Measurements from ENCODE around the gene TPD52L1. TPM values are rescaled to one million over a fixed set of nuclear protein-coding genes. Genes with fewer than 3 reads are reported as not detected.

Gene TPD52L1
- total and polyA plus RNA-seq, 2 of the 4 experiments (the other 2 are of a cell fraction) = 10.2 to 13.5 TPM

DNA sequence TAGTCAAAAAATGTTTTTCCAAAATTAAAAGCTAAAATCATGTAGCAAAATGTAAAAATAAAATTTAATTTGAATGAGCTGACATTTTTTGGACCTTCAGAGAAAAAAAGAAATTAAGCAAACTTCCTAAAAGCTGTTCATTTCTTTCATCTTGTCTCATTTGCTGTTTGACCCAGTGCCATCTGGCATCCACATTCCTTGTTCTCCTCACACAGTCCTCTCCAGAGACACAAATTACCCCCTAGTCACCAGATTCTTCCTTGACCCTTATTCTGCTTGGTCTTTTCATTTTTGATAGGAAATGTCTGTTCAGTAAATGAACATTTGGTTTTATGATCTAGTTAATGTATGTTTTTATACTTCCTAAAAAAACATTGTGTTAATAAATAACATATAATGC, 93.0 kb downstream of the TPD52L1 start:
- POLR2A ChIA-PET (ENCODE audit: unreplicated experiment) = no interaction called here
- dilution Hi-C loops (cut with HindIII; ENCODE audit: low sequenced_read_pairs, unreplicated experiment) = no loop called here

More for the DNA sequence above, 93.0 kb downstream of the TPD52L1 start:
- no peak for TF ChIP-seq NFE2L2 (IDR thresholded peaks at IDR 0.05; ENCODE audit: low read depth, low read length)
- TF ChIP-seq, protein P1, sequence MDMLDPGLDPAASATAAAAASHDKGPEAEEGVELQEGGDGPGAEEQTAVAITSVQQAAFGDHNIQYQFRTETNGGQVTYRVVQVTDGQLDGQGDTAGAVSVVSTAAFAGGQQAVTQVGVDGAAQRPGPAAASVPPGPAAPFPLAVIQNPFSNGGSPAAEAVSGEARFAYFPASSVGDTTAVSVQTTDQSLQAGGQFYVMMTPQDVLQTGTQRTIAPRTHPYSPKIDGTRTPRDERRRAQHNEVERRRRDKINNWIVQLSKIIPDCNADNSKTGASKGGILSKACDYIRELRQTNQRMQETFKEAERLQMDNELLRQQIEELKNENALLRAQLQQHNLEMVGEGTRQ (IDR thresholded peaks at IDR 0.05; ENCODE audit: low read depth, low read length) = no peak
- TF ChIP-seq, protein P2, sequence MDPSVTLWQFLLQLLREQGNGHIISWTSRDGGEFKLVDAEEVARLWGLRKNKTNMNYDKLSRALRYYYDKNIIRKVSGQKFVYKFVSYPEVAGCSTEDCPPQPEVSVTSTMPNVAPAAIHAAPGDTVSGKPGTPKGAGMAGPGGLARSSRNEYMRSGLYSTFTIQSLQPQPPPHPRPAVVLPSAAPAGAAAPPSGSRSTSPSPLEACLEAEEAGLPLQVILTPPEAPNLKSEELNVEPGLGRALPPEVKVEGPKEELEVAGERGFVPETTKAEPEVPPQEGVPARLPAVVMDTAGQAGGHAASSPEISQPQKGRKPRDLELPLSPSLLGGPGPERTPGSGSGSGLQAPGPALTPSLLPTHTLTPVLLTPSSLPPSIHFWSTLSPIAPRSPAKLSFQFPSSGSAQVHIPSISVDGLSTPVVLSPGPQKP (IDR thresholded peaks at IDR 0.05; ENCODE audit: borderline replicate concordance, low read depth, low read length) = no peak
- no peak for TF ChIP-seq RAD21 (IDR thresholded peaks at IDR 0.05; ENCODE audit: low read length)
- no peak for TF ChIP-seq SMC3 (IDR thresholded peaks at IDR 0.05; ENCODE audit: low read depth, low read length)
- TF ChIP-seq MAFK (IDR thresholded peaks at IDR 0.05; ENCODE audit: low read depth, low read length) = no peak
- Histone ChIP-seq H4K8ac (ENCODE audit: low read depth in 2 of 2, low read length in 2 of 2) (no peak overlapping the region), H3K18ac (ENCODE audit: low read depth, low read length) (no peak overlapping the region), H3K9me1 (ENCODE audit: insufficient read depth, low read length) (no peaks in the 10 kb centered on the region), H3K9me3 (ENCODE audit: control insufficient read depth, insufficient read depth, low read length) (peaks cover 3% of the 10 kb centered on the region; the same call in 1 of the 2 replicates), H2BK20ac (ENCODE audit: low read depth, low read length) (no peak overlapping the region), H2AFZ (replicated peaks; ENCODE audit: low read length, poor library complexity) (no peak overlapping the region), H4K91ac (ENCODE audit: insufficient read depth, low read depth, low read length) (no peak overlapping the region), H4K5ac (ENCODE audit: low read depth, low read length) (no peak overlapping the region), H2AK9ac (replicated peaks; ENCODE audit: low read depth, low read length, poor library complexity) (no peak overlapping the region), H2BK5ac (ENCODE audit: low read depth, low read length, poor library complexity, severe bottlenecking) (no peak overlapping the region), H2BK15ac (ENCODE audit: low read depth, low read length) (no peak overlapping the region), H4K20me1 (ENCODE audit: insufficient read depth, low read length) (no peaks in the 10 kb centered on the region), H3K27ac (ENCODE audit: insufficient read depth, low read length) (no peak overlapping the region), H3K79me1 (ENCODE audit: low read depth in 1 of 2, low read length in 2 of 2) (no peaks in the 10 kb centered on the region), H2AK5ac (ENCODE audit: low read depth, low read length) (no peak overlapping the region), H3K4ac (ENCODE audit: low read depth, low read length) (no peak overlapping the region), H3K27me3 (ENCODE audit: control insufficient read depth, insufficient read depth, low read length) (no peaks in the 10 kb centered on the region), H3K4me2 (ENCODE audit: low read depth, low read length) (no peak overlapping the region), H3K9ac (ENCODE audit: low read depth, low read length) (no peak overlapping the region), H3K36me3 (ENCODE audit: control insufficient read depth, insufficient read depth, low read length) (no peaks in the 10 kb centered on the region), H3K4me1 (ENCODE audit: control insufficient read depth, insufficient read depth, low read length) (no peaks in the 10 kb centered on the region), H3K23ac (ENCODE audit: low read depth, low read length) (no peak overlapping the region), H3K4me3 (ENCODE audit: insufficient read depth, low read depth, low read length) (no peak overlapping the region), H3K56ac (ENCODE audit: extremely low read depth, insufficient read depth, low read length) (no peak overlapping the region), H3K14ac (replicated peaks; ENCODE audit: low read depth, low read length) (no peak overlapping the region), H2BK120ac (ENCODE audit: low read depth, low read length) (no peak overlapping the region)
- CTCF ChIA-PET = no interaction called here
- intact Hi-C loops (cut with micrococcal nuclease) = no loop called here
- DNase-seq (no peak), ATAC-seq (ENCODE audit: low read depth) (no peak)
- in situ Hi-C loops (cut with MboI; ENCODE audit: low sequenced_read_pairs) = no loop called here
- BruUV-seq (replicated peaks) = no TSS peak

Measured in IMR-90 (cell line).